Measurements from ENCODE around the gene FBXL15.

Gene FBXL15

DNA sequence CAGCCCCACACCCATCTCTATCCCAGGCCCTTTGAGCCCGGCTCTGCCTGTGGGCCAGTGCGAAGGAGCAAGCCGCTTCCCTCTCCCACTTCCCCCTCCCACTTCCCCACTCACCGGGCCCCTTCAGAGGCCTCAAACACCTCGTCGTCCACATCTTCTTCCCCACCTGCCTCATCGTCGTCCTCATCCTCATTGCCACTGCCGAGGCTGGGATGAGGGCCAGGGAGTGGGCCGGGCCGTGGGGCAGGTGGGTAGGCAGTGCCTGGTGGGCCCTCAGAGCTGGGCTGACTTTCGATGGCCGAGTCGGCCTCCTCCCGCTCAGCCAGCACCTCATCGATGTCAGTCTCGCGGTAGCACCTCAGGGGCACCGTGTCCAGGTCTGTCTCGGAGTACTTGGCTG is 5.9 kb upstream of the FBXL15 start:
- H3K79me2 ChIP-seq (ENCODE audit: control insufficient read depth, low read length) = no peaks in the 10 kb centered on the region
- no peaks in the 10 kb centered on the region for H3F3A ChIP-seq (ENCODE audit: control insufficient read depth, insufficient read depth)
- H3K36me3 ChIP-seq (ENCODE audit: control insufficient read depth, low read length) = no peaks in the 10 kb centered on the region
- H3K4me3 ChIP-seq (ENCODE audit: low read length) = no peak overlapping the region
- no peaks in the 10 kb centered on the region for H3K9me2 ChIP-seq (replicated peaks; ENCODE audit: control insufficient read depth, low read length)
- H3K27ac ChIP-seq (ENCODE audit: low read depth, low read length) = no peak overlapping the region
- H3K4me2 ChIP-seq (ENCODE audit: low read length) = no peak overlapping the region
- TF ChIP-seq EZH2phosphoT487 (IDR thresholded peaks at IDR 0.05; ENCODE audit: borderline replicate concordance, low read length) (no peak), CTCF (IDR thresholded peaks at IDR 0.05; ENCODE audit: low read depth, low read length, poor library complexity, severe bottlenecking) (no peak)
- H3K4me1 ChIP-seq (ENCODE audit: control insufficient read depth, low read length) = peaks cover 25% of the 10 kb centered on the region
- no peaks in the 10 kb centered on the region for H3K9me3 ChIP-seq (ENCODE audit: control insufficient read depth, insufficient read depth, low read length)
- H3K27me3 ChIP-seq (ENCODE audit: control insufficient read depth, low read length) = peaks cover 30% of the 10 kb centered on the region
- H4K20me1 ChIP-seq (ENCODE audit: control insufficient read depth, insufficient read depth, low read depth, low read length) = no peaks in the 10 kb centered on the region

GRCh38 chr10:102416283-102416682 is 4.4 kb upstream of the FBXL15 start:
- Histone ChIP-seq H3K9me2 (replicated peaks; ENCODE audit: control insufficient read depth, low read length) (no peaks in the 10 kb centered on the region), H3K36me3 (ENCODE audit: control insufficient read depth, low read length) (no peaks in the 10 kb centered on the region), H3K4me3 (ENCODE audit: low read length) (no peak overlapping the region), H3K27ac (ENCODE audit: low read depth, low read length) (no peak overlapping the region), H4K20me1 (ENCODE audit: control insufficient read depth, insufficient read depth, low read depth, low read length) (no peaks in the 10 kb centered on the region), H3F3A (ENCODE audit: control insufficient read depth, insufficient read depth) (0 out of 2 replicates have a peak, but pooled peaks cover 3% of the 10 kb centered on the region), H3K27me3 (ENCODE audit: control insufficient read depth, low read length) (peaks cover 14% of the 10 kb centered on the region), H3K79me2 (ENCODE audit: control insufficient read depth, low read length) (peaks cover under 1% of the 10 kb centered on the region), H3K4me2 (ENCODE audit: low read length) (no peak overlapping the region), H3K9me3 (ENCODE audit: control insufficient read depth, insufficient read depth, low read length) (no peaks in the 10 kb centered on the region), H3K4me1 (ENCODE audit: control insufficient read depth, low read length) (peaks cover 32% of the 10 kb centered on the region)
- no peak for TF ChIP-seq CTCF (IDR thresholded peaks at IDR 0.05; ENCODE audit: low read depth, low read length, poor library complexity, severe bottlenecking)
- no peak for TF ChIP-seq EZH2phosphoT487 (IDR thresholded peaks at IDR 0.05; ENCODE audit: borderline replicate concordance, low read length)

GRCh38 chr10:102416695-102417094 is 3.9 kb upstream of the FBXL15 start:
- Histone ChIP-seq H3K36me3 (ENCODE audit: control insufficient read depth, low read length) (no peaks in the 10 kb centered on the region), H3K27me3 (ENCODE audit: control insufficient read depth, low read length) (peaks cover 10% of the 10 kb centered on the region), H4K20me1 (ENCODE audit: control insufficient read depth, insufficient read depth, low read depth, low read length) (no peaks in the 10 kb centered on the region), H3K79me2 (ENCODE audit: control insufficient read depth, low read length) (peaks cover 4% of the 10 kb centered on the region), H3F3A (ENCODE audit: control insufficient read depth, insufficient read depth) (0 out of 2 replicates have a peak, but pooled peaks cover 3% of the 10 kb centered on the region), H3K4me2 (ENCODE audit: low read length) (no peak overlapping the region), H3K4me1 (ENCODE audit: control insufficient read depth, low read length) (peaks cover 32% of the 10 kb centered on the region), H3K9me2 (replicated peaks; ENCODE audit: control insufficient read depth, low read length) (no peaks in the 10 kb centered on the region), H3K27ac (ENCODE audit: low read depth, low read length) (no peak overlapping the region), H3K4me3 (ENCODE audit: low read length) (no peak overlapping the region), H3K9me3 (ENCODE audit: control insufficient read depth, insufficient read depth, low read length) (no peaks in the 10 kb centered on the region)
- TF ChIP-seq CTCF (IDR thresholded peaks at IDR 0.05; ENCODE audit: low read depth, low read length, poor library complexity, severe bottlenecking) (no peak), EZH2phosphoT487 (IDR thresholded peaks at IDR 0.05; ENCODE audit: borderline replicate concordance, low read length) (no peak)
